Neural cell (in vitro differentiated cells): Measurements from ENCODE around the gene STRN. TPM values are rescaled to one million over a fixed set of nuclear protein-coding genes. Genes with fewer than 3 reads are reported as not detected.
A peak's percentile ranks its signal among the peaks of the same experiment; 100 is the strongest.

ENCODE experiments used
- H2AFZ ChIP-seq: fragments of 200-600, 300-800 bp; sonication (generic), shearing (Covaris generic); 2 replicates; pipeline ENCODE4 v1.6.0; 2014; ENCODE audit warnings: low read depth, mild to moderate bottlenecking, antibody characterized with exemption, low read length, moderate library complexity
- H3F3A ChIP-seq: fragments of 200-600 bp; shearing (Covaris generic); 2 replicates; pipeline ENCODE4 v1.6.1; 2016; ENCODE audit warnings: mild to moderate bottlenecking, moderate library complexity, mixed read lengths, antibody characterized with exemption, low read length; ENCODE audit not compliant: insufficient read depth, poor library complexity, severe bottlenecking
- H3K27ac ChIP-seq: fragments of 200-600, 300-800 bp; sonication (generic), shearing (Covaris generic); 2 replicates; pipeline ENCODE4 v1.5.1; 2014; ENCODE audit warnings: mild to moderate bottlenecking, low read length, moderate library complexity
- H3K27me3 ChIP-seq: fragments of 300-800, 200-600 bp; sonication (generic), shearing (Covaris generic); 2 replicates; pipeline ENCODE4 v1.6.0; 2014; ENCODE audit warnings: mild to moderate bottlenecking, low read depth, low read length, moderate library complexity; ENCODE audit not compliant: insufficient read depth
- H3K36me3 ChIP-seq: fragments of 300-800, 200-600 bp; sonication (generic), shearing (Covaris generic); 2 replicates; pipeline ENCODE4 v1.5.1; 2014; ENCODE audit warnings: mild to moderate bottlenecking, antibody characterized with exemption, low read length, moderate library complexity; ENCODE audit not compliant: insufficient read depth
- H3K4me2 ChIP-seq: fragments of 300-800, 200-600 bp; sonication (generic), shearing (Covaris generic); 2 replicates; pipeline ENCODE4 v1.6.0; 2014; ENCODE audit warnings: mild to moderate bottlenecking, low read length
- H3K4me3 ChIP-seq: fragments of 300-800, 200-600 bp; sonication (generic), shearing (Covaris generic); 2 replicates; pipeline ENCODE4 v1.5.1; 2014; ENCODE audit warnings: mild to moderate bottlenecking, low read length, moderate library complexity
- H3K79me2 ChIP-seq: fragments of 200-600 bp; shearing (Covaris generic); replicated peaks from 2 replicates; pipeline ENCODE4 v1.6.0; 2014; ENCODE audit warnings: mild to moderate bottlenecking, low read length, moderate library complexity; ENCODE audit not compliant: insufficient read depth
- H3K9ac ChIP-seq: fragments of 300-800, 200-600 bp; sonication (generic), shearing (Covaris generic); 2 replicates; pipeline ENCODE4 v1.6.1; 2016; ENCODE audit warnings: mild to moderate bottlenecking, low read length, mixed read lengths
- H3K9me2 ChIP-seq: fragments of 200-600 bp; shearing (Covaris generic); 2 replicates; pipeline ENCODE4 v1.6.1; 2016; ENCODE audit warnings: mild to moderate bottlenecking, low read length, mixed read lengths; ENCODE audit not compliant: insufficient read depth
- H3K9me3 ChIP-seq: fragments of 200-600, 300-800 bp; sonication (generic), shearing (Covaris generic); 2 replicates; pipeline ENCODE4 v1.6.1; 2016; ENCODE audit warnings: mild to moderate bottlenecking, mixed run types, low read length, moderate library complexity, mixed read lengths
- H4K20me1 ChIP-seq: fragments of 200-600 bp; shearing (Covaris generic); 2 replicates; pipeline ENCODE4 v1.6.1; 2016; ENCODE audit warnings: mild to moderate bottlenecking, mixed run types; ENCODE audit not compliant: insufficient read depth
- EP300 ChIP-seq: fragments of 450-650 bp; conservative IDR thresholded peaks from 2 replicates; pipeline ENCODE4 v1.6.1; 2014; ENCODE audit warnings: antibody characterized with exemption, mild to moderate bottlenecking, moderate library complexity; ENCODE audit not compliant: poor library complexity, severe bottlenecking
- EZH2 ChIP-seq: fragments of 200-600, 300-800 bp; shearing (Covaris generic), sonication (generic); IDR thresholded peaks from 2 replicates; pipeline ENCODE4 v1.6.1; 2014; ENCODE audit warnings: antibody characterized with exemption, low read length, borderline replicate concordance, mild to moderate bottlenecking; ENCODE audit not compliant: insufficient read depth, poor library complexity, severe bottlenecking
- MXI1 ChIP-seq: fragments of 450-650 bp; conservative IDR thresholded peaks from 2 replicates; pipeline ENCODE4 v1.6.1; 2014; ENCODE audit warnings: antibody characterized with exemption, mild to moderate bottlenecking; ENCODE audit not compliant: poor library complexity, severe bottlenecking
- POLR2AphosphoS5 ChIP-seq: IDR thresholded peaks from 2 replicates; pipeline ENCODE4 v1.6.1; 2012
- RAD21 ChIP-seq: fragments of 450-650 bp; conservative IDR thresholded peaks from 2 replicates; pipeline ENCODE4 v1.6.1; 2014; ENCODE audit warnings: antibody characterized with exemption, mild to moderate bottlenecking, moderate library complexity
- SMC3 ChIP-seq: fragments of 450-650 bp; conservative IDR thresholded peaks from 2 replicates; pipeline ENCODE4 v1.6.1; 2014; ENCODE audit warnings: antibody characterized with exemption, mild to moderate bottlenecking, moderate library complexity; ENCODE audit not compliant: poor library complexity
- TAF1 ChIP-seq: IDR thresholded peaks from 2 replicates; pipeline ENCODE4 v1.6.1; 2012; ENCODE audit warnings: low read depth
- polyA plus RNA-seq: library from polyadenylated mRNA; depleted of rRNA; stranded (reverse); fragments of >200 nt; gene quantifications from 2 replicates; pipeline ENCODE4 v1.2.3, GENCODE V29; 2014
- TF ChIP-seq, protein P1 (sequence below): fragments of 450-650 bp; IDR thresholded peaks from 2 replicates; pipeline ENCODE4 v1.5.1; 2014; ENCODE audit warnings: antibody characterized with exemption, mild to moderate bottlenecking, moderate library complexity; ENCODE audit not compliant: poor library complexity, severe bottlenecking
- TF ChIP-seq, protein P2 (sequence below): IDR thresholded peaks from 2 replicates; pipeline ENCODE4 v1.6.1; 2012; ENCODE audit warnings: borderline replicate concordance

STRN gene
- polyA plus RNA-seq, 1 donor from 2014 or later: 9.9 TPM

DNA sequence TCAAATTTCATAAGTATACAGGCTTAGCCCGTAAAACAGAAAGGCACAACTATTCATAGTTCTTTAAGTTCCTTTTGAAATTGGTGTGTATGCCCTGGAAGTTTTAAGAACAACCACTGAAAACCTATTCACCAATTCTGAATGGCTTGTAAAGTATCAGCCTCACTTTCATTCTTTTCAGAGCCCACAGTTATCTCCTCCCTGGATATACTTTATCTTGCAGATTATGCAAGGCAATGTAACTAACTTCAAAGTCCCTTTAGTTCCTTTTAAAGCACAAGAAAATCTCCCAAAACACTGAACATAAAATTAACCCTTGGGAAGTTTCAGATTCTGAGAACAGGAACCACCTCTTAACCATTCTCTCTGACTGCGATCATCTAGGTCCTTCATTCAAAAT lies 1.1 kb downstream of the STRN start:
- Histone ChIP-seq H3K9ac (peak overlapping the region; percentile 77), H3K79me2 (peaks cover 27% of the 10 kb centered on the region), H3K9me3 (no peaks in the 10 kb centered on the region), H3K27ac (no peak overlapping the region), H4K20me1 (no peaks in the 10 kb centered on the region), H3F3A (no peaks in the 10 kb centered on the region), H3K9me2 (no peaks in the 10 kb centered on the region), H3K4me2 (peak overlapping the region; percentile 47), H3K4me3 (peak overlapping the region; percentile 76), H2AFZ (no peak overlapping the region), H3K27me3 (peaks cover 5% of the 10 kb centered on the region), H3K36me3 (no peaks in the 10 kb centered on the region)
- TF ChIP-seq POLR2AphosphoS5: no peak
- no peak for TF ChIP-seq MXI1
- TF ChIP-seq RAD21: no peak
- TF ChIP-seq, protein P1, sequence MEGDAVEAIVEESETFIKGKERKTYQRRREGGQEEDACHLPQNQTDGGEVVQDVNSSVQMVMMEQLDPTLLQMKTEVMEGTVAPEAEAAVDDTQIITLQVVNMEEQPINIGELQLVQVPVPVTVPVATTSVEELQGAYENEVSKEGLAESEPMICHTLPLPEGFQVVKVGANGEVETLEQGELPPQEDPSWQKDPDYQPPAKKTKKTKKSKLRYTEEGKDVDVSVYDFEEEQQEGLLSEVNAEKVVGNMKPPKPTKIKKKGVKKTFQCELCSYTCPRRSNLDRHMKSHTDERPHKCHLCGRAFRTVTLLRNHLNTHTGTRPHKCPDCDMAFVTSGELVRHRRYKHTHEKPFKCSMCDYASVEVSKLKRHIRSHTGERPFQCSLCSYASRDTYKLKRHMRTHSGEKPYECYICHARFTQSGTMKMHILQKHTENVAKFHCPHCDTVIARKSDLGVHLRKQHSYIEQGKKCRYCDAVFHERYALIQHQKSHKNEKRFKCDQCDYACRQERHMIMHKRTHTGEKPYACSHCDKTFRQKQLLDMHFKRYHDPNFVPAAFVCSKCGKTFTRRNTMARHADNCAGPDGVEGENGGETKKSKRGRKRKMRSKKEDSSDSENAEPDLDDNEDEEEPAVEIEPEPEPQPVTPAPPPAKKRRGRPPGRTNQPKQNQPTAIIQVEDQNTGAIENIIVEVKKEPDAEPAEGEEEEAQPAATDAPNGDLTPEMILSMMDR: no peak
- TF ChIP-seq TAF1: no peak
- no peak for TF ChIP-seq EZH2

DNA sequence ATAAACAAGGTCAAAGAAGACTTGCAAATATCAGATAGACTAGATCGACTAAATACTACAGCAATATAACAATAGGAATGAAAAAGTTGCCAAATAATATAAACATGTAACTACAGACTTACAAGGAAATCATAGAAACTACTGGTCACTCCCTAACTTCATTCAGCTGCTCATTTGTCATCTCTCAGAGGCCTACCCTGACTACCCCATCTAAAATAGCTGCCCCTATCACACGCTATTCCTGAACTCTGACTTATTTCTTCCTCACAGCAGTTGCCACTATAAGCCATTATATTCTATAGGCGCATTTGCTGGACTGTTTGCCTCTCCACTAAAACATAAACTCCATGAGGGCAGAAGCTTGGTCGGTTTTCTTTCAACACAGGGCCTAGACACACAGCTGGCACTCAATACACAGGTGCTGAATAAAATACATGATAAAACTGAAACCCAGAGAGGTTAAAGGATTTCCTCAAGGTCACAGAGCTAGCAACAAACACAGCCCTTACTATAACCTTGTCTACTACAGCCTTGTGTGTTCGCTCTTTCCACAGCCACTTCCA lies 1.8 kb downstream of the STRN start:
- Histone ChIP-seq H3K9me2 (no peaks in the 10 kb centered on the region), H2AFZ (no peak overlapping the region), H3K36me3 (no peaks in the 10 kb centered on the region), H3K27ac (no peak overlapping the region), H3K79me2 (peaks cover 27% of the 10 kb centered on the region), H3K9me3 (no peaks in the 10 kb centered on the region), H4K20me1 (no peaks in the 10 kb centered on the region), H3K4me3 (peak overlapping the region; percentile 76), H3K27me3 (peaks cover 5% of the 10 kb centered on the region), H3F3A (no peaks in the 10 kb centered on the region), H3K9ac (no peak overlapping the region), H3K4me2 (no peak overlapping the region)
- no peak for TF ChIP-seq EZH2
- no peak for TF ChIP-seq POLR2AphosphoS5

DNA sequence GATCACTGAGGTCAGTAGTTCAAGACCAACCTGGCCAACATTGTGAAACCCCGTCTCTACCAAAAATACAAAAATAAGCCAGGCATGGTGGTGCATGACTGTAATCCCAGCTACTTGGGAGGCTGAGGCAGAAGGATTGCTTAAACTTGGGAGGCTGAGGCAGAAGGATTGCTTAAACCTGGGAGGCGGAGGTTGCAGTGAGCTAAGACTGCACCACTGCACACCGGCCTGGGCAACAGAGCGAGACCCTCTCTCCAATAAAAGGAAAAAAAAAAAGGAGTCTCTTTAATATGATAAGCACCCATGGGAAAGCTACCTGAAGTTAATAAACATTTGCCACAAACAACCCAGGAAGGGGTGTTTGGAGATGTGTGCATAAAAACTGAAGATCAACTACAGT lies 2.6 kb downstream of the STRN start:
- H3F3A ChIP-seq: no peaks in the 10 kb centered on the region
- H4K20me1 ChIP-seq: no peaks in the 10 kb centered on the region
- no peak overlapping the region for H3K27ac ChIP-seq
- no peak overlapping the region for H3K4me2 ChIP-seq
- TF ChIP-seq EP300: no peak
- TF ChIP-seq, protein P1: no peak
- TF ChIP-seq, protein P2, sequence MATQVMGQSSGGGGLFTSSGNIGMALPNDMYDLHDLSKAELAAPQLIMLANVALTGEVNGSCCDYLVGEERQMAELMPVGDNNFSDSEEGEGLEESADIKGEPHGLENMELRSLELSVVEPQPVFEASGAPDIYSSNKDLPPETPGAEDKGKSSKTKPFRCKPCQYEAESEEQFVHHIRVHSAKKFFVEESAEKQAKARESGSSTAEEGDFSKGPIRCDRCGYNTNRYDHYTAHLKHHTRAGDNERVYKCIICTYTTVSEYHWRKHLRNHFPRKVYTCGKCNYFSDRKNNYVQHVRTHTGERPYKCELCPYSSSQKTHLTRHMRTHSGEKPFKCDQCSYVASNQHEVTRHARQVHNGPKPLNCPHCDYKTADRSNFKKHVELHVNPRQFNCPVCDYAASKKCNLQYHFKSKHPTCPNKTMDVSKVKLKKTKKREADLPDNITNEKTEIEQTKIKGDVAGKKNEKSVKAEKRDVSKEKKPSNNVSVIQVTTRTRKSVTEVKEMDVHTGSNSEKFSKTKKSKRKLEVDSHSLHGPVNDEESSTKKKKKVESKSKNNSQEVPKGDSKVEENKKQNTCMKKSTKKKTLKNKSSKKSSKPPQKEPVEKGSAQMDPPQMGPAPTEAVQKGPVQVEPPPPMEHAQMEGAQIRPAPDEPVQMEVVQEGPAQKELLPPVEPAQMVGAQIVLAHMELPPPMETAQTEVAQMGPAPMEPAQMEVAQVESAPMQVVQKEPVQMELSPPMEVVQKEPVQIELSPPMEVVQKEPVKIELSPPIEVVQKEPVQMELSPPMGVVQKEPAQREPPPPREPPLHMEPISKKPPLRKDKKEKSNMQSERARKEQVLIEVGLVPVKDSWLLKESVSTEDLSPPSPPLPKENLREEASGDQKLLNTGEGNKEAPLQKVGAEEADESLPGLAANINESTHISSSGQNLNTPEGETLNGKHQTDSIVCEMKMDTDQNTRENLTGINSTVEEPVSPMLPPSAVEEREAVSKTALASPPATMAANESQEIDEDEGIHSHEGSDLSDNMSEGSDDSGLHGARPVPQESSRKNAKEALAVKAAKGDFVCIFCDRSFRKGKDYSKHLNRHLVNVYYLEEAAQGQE: no peak
- no peak for TF ChIP-seq SMC3
- no peak for TF ChIP-seq MXI1
- no peak for TF ChIP-seq EZH2
- no peak for TF ChIP-seq RAD21
- TF ChIP-seq TAF1: no peak
- H3K4me3 ChIP-seq: no peak overlapping the region
- peaks cover 5% of the 10 kb centered on the region for H3K27me3 ChIP-seq
- H3K36me3 ChIP-seq: no peaks in the 10 kb centered on the region
- H3K9me2 ChIP-seq: no peaks in the 10 kb centered on the region
- no peaks in the 10 kb centered on the region for H3K9me3 ChIP-seq
- H2AFZ ChIP-seq: no peak overlapping the region
- H3K79me2 ChIP-seq: peaks cover 27% of the 10 kb centered on the region
- no peak overlapping the region for H3K9ac ChIP-seq
